Airway epithelial cell (primary cell): Measurements from ENCODE around the gene LCE5A. TPM values are rescaled to one million over a fixed set of nuclear protein-coding genes. Genes with fewer than 3 reads are reported as not detected.

Source experiments
- total RNA-seq: library from RNA; depleted of rRNA; stranded (reverse); fragments of >200 nt; gene quantifications from 2 replicates; pipeline ENCODE4 v1.2.3, GENCODE V29; 2015

LCE5A gene
- total RNA-seq = not detected in 2 replicates

GRCh38 chr1:152510503-152510902 is at the start of gene LCE5A:
Gene LCE5A, plus strand, starts transcription at chr1:152510803. Its CDS starts 732 bp downstream, at chr1:152511535.

Other genes starting within 250 kb of the LCE5A start
- gene FLG, start 185.6 kb upstream of the LCE5A start, total RNA-seq = 1.3 and 2.3 TPM in 2 replicates
- under 0.01 and 0.05 TPM in 2 replicates for gene FLG2, start 150.8 kb upstream of the LCE5A start, total RNA-seq
- gene CRNN, start 96.5 kb upstream of the LCE5A start, total RNA-seq = 5.2 and 6.1 TPM in 2 replicates
- 9.1 and 12.0 TPM in 2 replicates for gene CRCT1, start 3.7 kb downstream of the LCE5A start, total RNA-seq
- gene LCE3E, start 56.0 kb downstream of the LCE5A start, total RNA-seq = 0.23 and 0.63 TPM in 2 replicates
- 0.60 TPM in 1 of 2 replicates, not detected in the other for gene LCE3D, start 69.7 kb downstream of the LCE5A start, total RNA-seq
- gene LCE3C, start 89.4 kb downstream of the LCE5A start, total RNA-seq = not detected in 2 replicates
- gene LCE3B, start 103.0 kb downstream of the LCE5A start, total RNA-seq = not detected in 2 replicates
- gene LCE3A, start 112.3 kb downstream of the LCE5A start, total RNA-seq = not detected in 2 replicates
- not detected in 2 replicates for gene LCE2D, start 152.6 kb downstream of the LCE5A start, total RNA-seq
- not detected in 2 replicates for gene LCE2C, start 164.5 kb downstream of the LCE5A start, total RNA-seq
- gene LCE2B, start 175.3 kb downstream of the LCE5A start, total RNA-seq = not detected in 2 replicates
- not detected in 2 replicates for gene LCE2A, start 187.5 kb downstream of the LCE5A start, total RNA-seq
- gene LCE4A, start 197.4 kb downstream of the LCE5A start, total RNA-seq = not detected in 2 replicates
- not detected in 2 replicates for gene KPRP, start 247.2 kb downstream of the LCE5A start, total RNA-seq